Omental fat pad (tissue), 4 donors: ENCODE measurements around the gene KRTAP5-4. TPM values are rescaled to one million over a fixed set of nuclear protein-coding genes. Genes with fewer than 3 reads are reported as not detected.
"Not testable (repeated sequence)": the region's sequence is repeated elsewhere in the genome, so short reads cannot be mapped to it uniquely, and the experiment has no call there.

ENCODE experiments used
- ATAC-seq: fragments of 150-250 bp; one replicate; pipeline ENCODE4 v1.9.1; 2016; ENCODE audit warnings: mild to moderate bottlenecking, moderate library complexity; ENCODE audit not compliant: low FRiP score
- DNase-seq: peaks from one replicate; pipeline ENCODE4 v3.0.0-alpha.2; 2019; ENCODE audit warnings: low spot score
- CTCF ChIP-seq, 3 donors: fragments of 450-650 bp; IDR thresholded peaks; one replicate each; pipeline ENCODE4 v1.5.1; 2016 to 2017; ENCODE audit warnings: antibody characterized with exemption in 3 of 3, mild to moderate bottlenecking in 3 of 3, moderate library complexity in 2 of 3
- total RNA-seq, 4 donors: library from RNA; depleted of rRNA; stranded (reverse); fragments of >200 nt; gene quantifications; one replicate each; pipeline ENCODE4 v1.1.0, GENCODE V29; 2016

The KRTAP5-4 gene
- total RNA-seq, 4 donors from 2014 or later, result not detected

GRCh38 chr11:1592628-1593027 is 29.3 kb downstream of the KRTAP5-4 start:
- TF ChIP-seq CTCF (IDR thresholded peaks at IDR 0.05), result no peak
- DNase-seq (no peak), ATAC-seq (no peak)

- ATAC-seq, result no peak
- TF ChIP-seq CTCF (IDR thresholded peaks at IDR 0.05), result no peak
- DNase-seq, result no peak
Measured at GRCh38 chr11:1589996-1590395, 31.9 kb downstream of the KRTAP5-4 start.

- DNase-seq, ATAC-seq: not testable (repeated sequence)
Measured at GRCh38 chr11:1589191-1589963, 32.6 kb downstream of the KRTAP5-4 start.

GRCh38 chr11:1586699-1587098 is 35.2 kb downstream of the KRTAP5-4 start:
- ATAC-seq, result no peak
- no peak for TF ChIP-seq CTCF (IDR thresholded peaks at IDR 0.05)
- DNase-seq, result no peak

- not testable (repeated sequence) for DNase-seq, ATAC-seq
Measured at GRCh38 chr11:1584661-1585370, 37.1 kb downstream of the KRTAP5-4 start, which contains the start of gene KRTAP5-1. Gene KRTAP5-1, minus strand, starts transcription at chr11:1585283. Its CDS starts 34 bp downstream, at chr11:1585249.

GRCh38 chr11:1582909-1583308 is 39.0 kb downstream of the KRTAP5-4 start:
- not testable (repeated sequence) for ATAC-seq, DNase-seq

GRCh38 chr11:1581976-1582375 is 40.0 kb downstream of the KRTAP5-4 start:
- DNase-seq (no peak), ATAC-seq (no peak)
- TF ChIP-seq CTCF (IDR thresholded peaks at IDR 0.05), result no peak

- no peak for DNase-seq
- no peak for TF ChIP-seq CTCF (IDR thresholded peaks at IDR 0.05)
- no peak for ATAC-seq
Measured at GRCh38 chr11:1576825-1577224, 45.1 kb downstream of the KRTAP5-4 start.

GRCh38 chr11:1575756-1576155 is 46.2 kb downstream of the KRTAP5-4 start:
- DNase-seq, ATAC-seq: not testable (repeated sequence)
